MCF 10A (cell line): ENCODE results near the gene STXBP1. TPM values are rescaled to one million over a fixed set of nuclear protein-coding genes. Genes with fewer than 3 reads are reported as not detected.
"Not testable (repeated sequence)": the region's sequence is repeated elsewhere in the genome, so short reads cannot be mapped to it uniquely, and the experiment has no call there.

Experiments used
- BruUV-seq: library from RNA; stranded (reverse); fragments of 400-500 nt; replicated peaks from 2 replicates; lab custom pipeline; 2021; lab: Mats Ljungman, UMichigan
- CTCF ChIA-PET: fragments of 300-600 bp; sonication (Branson Sonifier 250); formaldehyde crosslinking; extraction: SDS; loops from one replicate; lab custom pipeline; 2021; ENCODE audit warnings: antibody characterized with exemption, inconsistent platforms; lab: Yijun Ruan, JAX
- POLR2A ChIA-PET: fragments of 300-600, 350-650 bp; sonication (Branson Sonifier 250); formaldehyde crosslinking; extraction: SDS; loops from one replicate; lab custom pipeline; 2020; ENCODE audit warnings: antibody characterized with exemption, inconsistent platforms; lab: Yijun Ruan, JAX
- DNase-seq: peaks from one replicate; pipeline ENCODE4 v3.0.0-alpha.2; 2018; ENCODE audit not compliant: unreplicated experiment
- H3K27ac Mint-ChIP-seq: one replicate; pipeline ENCODE4 v1.8.0; 2022; ENCODE audit warnings: mild to moderate bottlenecking, low read depth, mixed read lengths; ENCODE audit not compliant: unreplicated experiment
- H3K27me3 Mint-ChIP-seq: one replicate; pipeline ENCODE4 v1.8.0; 2022; ENCODE audit warnings: mixed read lengths; ENCODE audit not compliant: insufficient read depth, unreplicated experiment
- H3K36me3 Mint-ChIP-seq: one replicate; pipeline ENCODE4 v1.8.0; 2022; ENCODE audit warnings: mild to moderate bottlenecking, moderate library complexity, mixed read lengths; ENCODE audit not compliant: insufficient read depth, unreplicated experiment
- H3K4me1 Mint-ChIP-seq: one replicate; pipeline ENCODE4 v1.8.0; 2022; ENCODE audit warnings: mixed read lengths; ENCODE audit not compliant: insufficient read depth, unreplicated experiment
- H3K4me3 Mint-ChIP-seq: one replicate; pipeline ENCODE4 v1.8.0; 2022; ENCODE audit warnings: mild to moderate bottlenecking, moderate library complexity, mixed read lengths; ENCODE audit not compliant: unreplicated experiment
- H3K9me3 Mint-ChIP-seq: one replicate; pipeline ENCODE4 v1.8.0; 2022; ENCODE audit warnings: mixed read lengths; ENCODE audit not compliant: unreplicated experiment
- CTCF ChIP-seq: fragments of 200-600 bp; IDR thresholded peaks from one replicate; pipeline ENCODE4 v1.8.0; 2022; ENCODE audit warnings: antibody characterized with exemption, mild to moderate bottlenecking; ENCODE audit not compliant: unreplicated experiment
- intact Hi-C: fragments of 100-400 bp; cut with micrococcal nuclease; formaldehyde crosslinking; loops from 2 replicates; pipeline ENCODE4 v1.14.1; 2022
- total RNA-seq: library from RNA; stranded (reverse); gene quantifications from 2 replicates; pipeline ENCODE4 v1.2.3, GENCODE V29; 2022

STXBP1 gene
- total RNA-seq, 1 experiment from 2014 or later = 20.0 TPM

- H3K4me1 Mint-ChIP-seq = peaks cover 14% of the 10 kb centered on the region
- H3K36me3 Mint-ChIP-seq = no peaks in the 10 kb centered on the region
- no peak for DNase-seq
- no peaks in the 10 kb centered on the region for H3K9me3 Mint-ChIP-seq
- no peak overlapping the region for H3K27ac Mint-ChIP-seq
- H3K27me3 Mint-ChIP-seq = no peaks in the 10 kb centered on the region
- no peak for TF ChIP-seq CTCF
- POLR2A ChIA-PET = interaction anchor here (0.6 to 2.0 kb wide), 16 partner anchors 11 to 1333 kb away, joined by 3 to 13 read pairs (median 3); partner anchors contain the start of genes CFAP157, EEIG1, NAIF1 and PTRH1
- peak overlapping the region; percentile 86 for H3K4me3 Mint-ChIP-seq
- CTCF ChIA-PET = interaction anchor here (0.6 to 0.9 kb wide), 2 partner anchors 127 to 515 kb away, joined by 3 read pairs; no protein-coding TSS in a partner anchor
- BruUV-seq = TSS peak; percentile 55
- intact Hi-C loops = loop anchor here (5.0 kb wide), 1 partner anchor 109 kb away; no protein-coding TSS in a partner anchor
Measured at GRCh38 chr9:127613583-127613954, 1.5 kb downstream of the STXBP1 start.

GRCh38 chr9:127614961-127615360 is 2.9 kb downstream of the STXBP1 start:
- intact Hi-C loops = loop anchor here (5.0 kb wide), 1 partner anchor 107 kb away; no protein-coding TSS in a partner anchor
- BruUV-seq = no TSS peak
- POLR2A ChIA-PET = interaction anchor here (0.6 to 2.0 kb wide), 4 partner anchors 25 to 919 kb away, joined by 3 to 8 read pairs (median 6); partner anchors contain the start of gene PTRH1
- DNase-seq = no peak
- Mint-ChIP-seq H3K4me3 (no peak overlapping the region), H3K36me3 (no peaks in the 10 kb centered on the region), H3K4me1 (peaks cover 14% of the 10 kb centered on the region), H3K27me3 (no peaks in the 10 kb centered on the region), H3K9me3 (no peaks in the 10 kb centered on the region), H3K27ac (no peak overlapping the region)
- no peak for TF ChIP-seq CTCF
- CTCF ChIA-PET = interaction anchor here (0.6 to 1.1 kb wide), 3 partner anchors 23 to 173 kb away, joined by 3 to 5 read pairs (median 3); no protein-coding TSS in a partner anchor

- H3K4me1 Mint-ChIP-seq, intact Hi-C loops, POLR2A ChIA-PET, CTCF ChIA-PET, H3K27me3 Mint-ChIP-seq, BruUV-seq, DNase-seq, H3K27ac Mint-ChIP-seq, H3K9me3 Mint-ChIP-seq, H3K36me3 Mint-ChIP-seq, H3K4me3 Mint-ChIP-seq: not testable (repeated sequence)
Measured at GRCh38 chr9:127621339-127621970, 9.4 kb downstream of the STXBP1 start.

- Mint-ChIP-seq H3K27me3 (no peaks in the 10 kb centered on the region), H3K9me3 (no peaks in the 10 kb centered on the region), H3K4me3 (no peak overlapping the region), H3K4me1 (no peaks in the 10 kb centered on the region), H3K27ac (no peak overlapping the region), H3K36me3 (no peaks in the 10 kb centered on the region)
- CTCF ChIA-PET = interaction anchor here (0.6 to 1.2 kb wide), 2 partner anchors 9 to 1932 kb away, joined by 3 to 4 read pairs; no protein-coding TSS in a partner anchor
- intact Hi-C loops = no loop called here
- DNase-seq = no peak
- TF ChIP-seq CTCF = no peak
- no TSS peak for BruUV-seq
- POLR2A ChIA-PET = interaction anchor here (1.3 to 1.5 kb wide), 3 partner anchors 11 to 19 kb away, joined by 3 to 4 read pairs (median 3); partner anchors contain the start of gene STXBP1
Measured at GRCh38 chr9:127626752-127627493, 14.8 kb downstream of the STXBP1 start.
